CD4-positive, alpha-beta T cell treated with Interleukin-17A for 1 hour (primary cell): Measurements from ENCODE around the gene PRKAR1B.
"Not testable (repeated sequence)": the region's sequence is repeated elsewhere in the genome, so short reads cannot be mapped to it uniquely, and the experiment has no call there.

ENCODE experiments used
- DNase-seq: peaks from one replicate; pipeline ENCODE4 v3.0.0-alpha.2; 2020

Gene PRKAR1B

DNA sequence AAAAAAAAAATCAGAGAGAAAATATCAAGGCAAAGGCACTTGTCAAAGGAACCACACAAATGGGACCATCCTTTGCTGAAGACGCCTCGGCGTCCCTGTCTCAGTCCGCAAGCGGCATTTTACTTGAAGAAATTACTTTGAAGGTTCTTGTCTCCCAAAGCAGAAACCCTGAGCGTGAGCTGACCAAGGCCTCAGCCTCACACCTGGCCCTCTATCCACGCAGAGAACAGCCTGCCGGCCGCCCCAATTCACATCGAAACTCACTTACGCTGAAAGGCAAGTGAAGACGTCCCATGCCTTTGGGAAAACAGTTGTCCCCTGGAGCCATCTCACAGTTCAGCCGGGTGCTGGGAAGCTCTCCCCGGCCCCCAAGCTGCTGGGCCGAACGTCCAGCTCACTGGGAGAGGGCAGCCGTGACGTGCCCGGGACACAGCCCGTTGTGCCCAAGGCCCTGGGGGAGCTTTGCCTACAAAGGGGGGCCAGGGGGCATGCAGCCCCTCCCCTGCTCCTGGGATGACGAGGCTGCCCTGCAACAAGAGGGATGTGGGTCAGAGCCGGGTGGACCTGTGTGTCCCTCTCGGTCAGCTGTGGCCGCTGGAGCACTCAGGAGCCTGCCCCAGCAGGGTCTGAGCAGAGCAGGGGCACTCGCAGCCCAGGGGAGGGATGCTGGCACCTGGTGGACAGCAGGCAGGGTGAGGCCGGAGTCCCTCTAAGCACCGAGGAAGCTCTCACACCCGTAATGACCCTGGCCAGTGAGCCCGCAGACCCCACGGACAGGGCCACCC, 157.8 kb downstream of the PRKAR1B start:
- DNase-seq: no peak

DNA sequence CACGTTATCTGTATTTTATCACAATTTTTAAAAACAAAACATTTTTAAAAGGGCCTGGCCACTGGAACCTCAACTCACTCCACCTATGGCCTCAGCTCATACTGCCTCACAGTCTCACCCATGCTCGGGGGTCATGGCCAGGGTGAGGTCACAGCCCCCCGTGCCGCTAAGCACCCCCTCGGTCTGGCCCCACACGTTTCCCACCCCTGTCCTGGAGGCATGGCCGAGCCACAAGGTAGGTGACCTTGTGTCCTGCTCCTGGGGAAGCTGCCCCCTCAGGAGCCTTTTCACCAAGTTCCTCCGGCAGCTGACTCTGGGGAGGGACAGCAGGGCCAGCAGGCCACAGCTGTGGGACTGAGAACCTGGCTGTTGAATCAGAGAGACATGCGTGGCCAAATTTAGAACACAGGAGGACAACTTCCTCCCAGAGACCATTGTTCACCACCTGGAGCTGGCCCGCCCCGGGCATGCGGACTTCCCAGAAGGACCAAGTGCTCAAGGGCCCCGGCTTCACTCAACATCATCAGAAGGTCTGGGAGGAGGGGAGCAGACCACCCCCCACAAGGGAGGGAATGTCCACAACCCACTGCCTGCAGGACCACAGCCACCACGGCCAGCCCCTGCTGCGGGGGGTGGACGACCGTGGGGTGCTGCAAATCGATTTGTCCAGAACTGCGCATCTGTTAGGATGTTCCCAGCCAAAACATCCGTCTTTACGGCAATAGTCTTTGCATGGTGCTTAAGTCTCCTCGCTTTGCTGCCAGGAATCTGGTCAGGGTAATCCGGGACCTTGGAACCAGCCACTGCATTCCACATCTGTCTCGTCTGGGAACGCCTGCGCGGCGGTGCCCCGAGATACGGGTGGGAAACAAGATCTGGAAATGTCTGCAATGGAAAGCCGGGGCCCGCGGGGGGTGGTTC, 158.8 kb downstream of the PRKAR1B start:
- DNase-seq: no peak

DNA sequence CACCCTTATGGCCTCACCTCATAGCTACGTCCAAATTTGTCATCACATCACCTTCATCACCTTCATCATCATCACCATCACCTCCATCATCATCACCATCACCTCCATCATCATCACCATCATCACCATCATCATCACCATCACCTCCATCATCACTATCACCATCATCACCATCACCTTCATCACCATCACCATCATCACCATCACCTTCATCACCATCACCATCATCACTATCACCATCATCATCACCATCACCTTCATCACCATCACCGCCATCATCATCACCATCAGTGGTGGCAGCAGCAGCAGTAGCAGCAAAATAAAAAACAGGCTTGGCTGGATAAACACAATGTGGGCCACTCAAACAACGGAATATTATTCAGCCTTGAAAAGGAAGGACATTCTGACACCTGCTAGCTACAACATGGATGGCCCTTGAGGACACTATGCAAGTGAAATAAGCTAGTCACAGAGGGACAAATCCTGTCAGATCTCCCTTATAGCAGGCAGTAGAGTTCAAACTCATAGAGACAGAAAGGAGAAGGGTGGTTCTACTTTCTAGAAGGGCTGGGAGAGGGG, 159.7 kb downstream of the PRKAR1B start:
- DNase-seq: no peak

- no peak for DNase-seq
Observed at GRCh38 chr7:566100-566499, 161.0 kb downstream of the PRKAR1B start.

DNA sequence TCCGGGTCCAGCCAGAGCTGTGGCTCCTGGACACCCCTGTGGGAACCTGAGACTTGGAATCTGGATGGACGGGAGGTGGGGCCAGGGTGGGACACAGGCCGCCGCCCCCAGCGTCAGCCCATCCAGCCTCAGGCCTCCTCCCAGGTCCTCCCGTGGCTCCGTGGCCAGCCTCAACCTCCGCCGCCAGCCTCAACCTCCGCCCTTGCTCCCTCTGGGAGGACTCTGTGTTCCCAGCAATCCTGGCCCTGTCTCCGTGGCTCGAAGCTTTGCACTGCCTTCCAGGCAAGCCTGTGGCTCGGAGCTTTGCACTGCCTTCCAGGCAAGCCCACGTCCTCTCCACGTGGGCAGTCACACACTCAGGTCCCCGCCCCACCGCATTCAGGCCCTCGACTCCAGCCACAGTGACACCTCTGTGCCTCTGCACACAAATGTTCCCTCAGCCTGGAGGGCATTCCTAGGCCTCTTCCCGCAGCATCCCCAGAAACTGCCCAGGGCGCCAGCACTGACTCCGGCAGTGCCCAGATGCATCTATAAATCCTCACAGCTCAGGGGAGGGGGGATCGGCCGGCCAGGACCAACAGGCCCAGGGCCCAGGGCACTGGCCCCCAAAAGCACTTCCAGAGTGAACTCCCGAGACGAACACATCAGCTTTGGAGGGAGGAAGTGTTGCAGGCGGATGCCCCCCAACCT, 162.8 kb downstream of the PRKAR1B start:
- DNase-seq: no peak

DNA sequence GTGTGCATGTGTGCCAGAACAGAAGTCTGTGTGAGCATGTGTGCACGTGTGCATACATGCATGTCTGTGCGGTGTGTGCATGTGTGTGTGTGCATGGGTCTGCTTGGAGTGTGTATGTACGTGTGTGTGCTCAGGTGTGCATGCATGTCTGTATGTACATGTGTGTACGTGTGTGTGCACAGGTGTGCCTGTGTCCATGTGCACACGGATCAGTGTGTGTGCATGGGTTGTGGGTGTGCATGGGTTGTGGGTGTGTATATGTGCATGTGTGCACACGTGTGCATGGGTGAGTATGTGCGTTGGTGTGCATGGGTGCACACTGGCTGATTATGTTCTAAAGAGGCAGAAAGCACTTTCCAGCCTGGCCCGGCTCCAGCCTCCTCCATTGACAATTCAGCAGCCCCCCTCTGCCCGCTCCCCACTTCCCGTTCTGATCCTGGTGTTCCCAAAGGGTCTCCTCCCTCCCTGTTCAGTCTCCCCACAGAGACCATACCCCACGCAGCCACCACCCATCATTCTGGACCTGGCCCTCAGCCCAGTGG, 163.4 kb downstream of the PRKAR1B start:
- no peak for DNase-seq

DNA sequence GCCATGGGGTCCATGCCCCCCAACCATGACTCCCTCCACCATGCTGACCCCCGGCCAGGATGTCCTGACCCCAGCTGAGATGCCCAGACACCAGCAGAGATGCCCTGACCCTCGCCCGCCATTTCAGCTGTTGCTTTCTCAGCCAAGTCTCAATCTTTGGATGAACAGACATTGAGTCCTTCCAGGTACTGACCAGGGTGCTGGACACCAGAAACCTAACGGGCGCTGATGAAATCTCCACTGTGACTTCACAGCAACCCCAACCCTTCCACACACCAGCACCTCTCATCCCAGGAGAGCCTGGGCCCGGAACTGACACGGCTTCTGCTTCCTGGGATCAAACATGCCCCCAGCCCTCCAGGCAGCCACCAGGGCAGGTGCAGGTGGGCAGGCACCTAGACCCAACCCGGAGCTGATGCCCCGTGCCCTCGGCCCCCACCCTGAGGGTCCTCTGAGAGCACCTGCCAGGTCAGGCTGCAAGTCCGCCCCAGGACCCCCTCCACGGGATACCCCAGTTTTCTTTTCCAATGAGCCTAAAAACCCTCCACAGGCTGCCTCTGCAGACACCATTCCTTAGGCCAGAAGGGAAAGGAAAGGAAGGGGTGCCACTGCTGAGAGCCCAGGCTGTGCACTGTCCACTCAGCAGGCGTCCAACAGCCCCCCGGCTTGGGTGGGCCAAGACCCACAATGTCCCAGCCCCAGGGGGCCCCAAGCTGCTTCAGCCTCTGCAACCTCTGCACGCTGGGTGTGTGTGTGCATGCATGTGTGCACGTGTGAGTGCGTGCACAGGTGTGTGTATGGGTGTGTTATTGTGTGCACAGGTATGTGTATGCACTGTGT, 164.1 kb downstream of the PRKAR1B start:
- DNase-seq: no peak

- DNase-seq: no peak
Observed at GRCh38 chr7:562374-562675, 164.8 kb downstream of the PRKAR1B start.

GRCh38 chr7:561631-562373, 165.3 kb downstream of the PRKAR1B start:
- no peak for DNase-seq

DNA sequence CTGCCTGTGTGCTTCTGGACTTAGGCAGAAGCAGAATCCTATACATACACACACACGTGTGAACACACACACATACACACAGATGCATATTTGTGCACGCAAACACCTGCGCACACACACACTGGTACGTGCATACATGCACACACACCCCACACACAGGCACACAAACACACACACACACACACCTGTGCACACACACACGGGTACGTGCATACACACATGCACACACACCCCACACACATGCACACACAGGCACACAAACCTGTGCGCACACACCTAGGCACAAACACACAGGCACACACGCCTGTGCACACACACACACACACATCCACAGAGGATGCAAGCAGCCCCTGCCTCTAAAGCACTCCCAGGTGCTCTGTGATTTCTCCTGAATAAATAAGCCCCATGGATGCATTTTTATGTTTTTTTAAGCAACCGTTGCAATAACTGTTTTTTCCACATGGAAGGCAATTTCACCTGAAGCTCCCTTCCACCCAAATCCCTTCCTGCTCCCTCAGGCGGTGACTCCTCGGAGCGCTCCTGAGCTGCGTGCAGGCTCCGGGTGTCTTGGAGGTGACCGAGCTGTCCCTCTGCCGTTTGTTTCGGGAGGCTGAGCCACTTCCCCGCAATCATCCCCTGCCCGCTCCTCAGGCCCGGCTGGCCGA, 166.0 kb downstream of the PRKAR1B start:
- DNase-seq: no peak

- no peak for DNase-seq
Observed at GRCh38 chr7:559396-559705, 167.7 kb downstream of the PRKAR1B start.

- no peak for DNase-seq
Observed at GRCh38 chr7:557558-557881, 169.6 kb downstream of the PRKAR1B start.

GRCh38 chr7:556837-557557, 170.1 kb downstream of the PRKAR1B start:
- DNase-seq: no peak

- DNase-seq: no peak
Observed at GRCh38 chr7:556291-556826, 170.7 kb downstream of the PRKAR1B start.

- DNase-seq: no peak
Observed at GRCh38 chr7:555551-556160, 171.4 kb downstream of the PRKAR1B start.

DNA sequence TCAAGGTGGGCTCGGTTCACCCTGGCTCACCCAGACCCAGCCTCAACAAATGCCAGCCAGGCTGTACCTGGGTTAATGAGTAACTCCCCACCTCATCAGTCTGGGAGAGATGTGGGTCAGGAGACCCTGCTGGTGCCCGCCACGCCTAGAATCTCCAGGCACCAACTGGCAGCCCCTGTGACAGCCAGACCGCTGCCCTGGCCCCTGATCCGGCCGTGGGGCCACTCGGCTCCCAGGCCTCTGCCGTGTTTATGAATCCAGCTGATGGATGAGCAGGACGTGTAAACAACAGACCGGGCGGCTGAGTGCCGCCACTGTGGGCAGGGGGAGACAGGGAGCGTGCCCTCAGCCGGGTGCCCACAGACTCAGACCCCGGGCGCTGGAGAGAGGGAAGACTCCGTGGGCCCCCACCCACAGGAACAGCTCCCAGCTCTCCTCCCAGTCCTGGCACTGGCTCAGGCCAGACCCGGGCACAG, 173.4 kb downstream of the PRKAR1B start:
- DNase-seq: no peak

DNA sequence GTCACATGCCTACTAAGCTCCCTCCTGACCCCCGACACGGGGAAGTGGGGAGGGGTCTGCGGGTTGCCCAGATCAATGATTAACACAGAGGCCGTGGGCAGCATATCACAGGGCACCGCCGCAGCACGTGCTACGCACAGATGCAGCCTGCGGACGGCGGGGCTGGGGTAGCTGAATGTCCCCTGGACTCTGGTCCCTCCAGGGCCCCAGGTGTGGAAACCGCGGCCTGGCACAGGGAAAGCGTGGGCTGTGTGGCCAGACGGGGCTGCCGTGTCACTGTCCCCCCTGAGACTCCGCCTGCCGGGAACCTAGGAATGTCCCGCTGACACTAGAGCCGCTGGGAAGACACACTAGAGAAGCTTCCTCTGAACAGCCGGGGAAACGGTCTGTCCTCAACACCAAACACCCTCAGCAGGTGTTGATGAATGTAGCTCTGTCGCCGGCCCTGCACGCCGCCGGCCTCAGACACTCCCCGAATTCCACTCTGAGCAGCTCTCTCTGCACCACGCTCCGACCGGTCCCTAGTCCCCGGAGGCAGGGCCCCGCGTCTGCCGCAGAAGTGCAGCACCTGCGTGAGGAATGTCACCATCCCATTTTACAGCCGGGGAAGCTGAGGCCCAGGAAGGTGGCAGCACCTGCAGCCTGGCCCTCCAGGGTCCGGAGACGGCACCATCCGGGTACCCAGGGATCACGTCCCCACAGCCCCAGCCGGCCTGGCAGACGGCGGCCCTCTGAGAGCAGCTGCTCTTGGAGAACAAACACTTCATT, 174.0 kb downstream of the PRKAR1B start:
- DNase-seq: no peak

DNA sequence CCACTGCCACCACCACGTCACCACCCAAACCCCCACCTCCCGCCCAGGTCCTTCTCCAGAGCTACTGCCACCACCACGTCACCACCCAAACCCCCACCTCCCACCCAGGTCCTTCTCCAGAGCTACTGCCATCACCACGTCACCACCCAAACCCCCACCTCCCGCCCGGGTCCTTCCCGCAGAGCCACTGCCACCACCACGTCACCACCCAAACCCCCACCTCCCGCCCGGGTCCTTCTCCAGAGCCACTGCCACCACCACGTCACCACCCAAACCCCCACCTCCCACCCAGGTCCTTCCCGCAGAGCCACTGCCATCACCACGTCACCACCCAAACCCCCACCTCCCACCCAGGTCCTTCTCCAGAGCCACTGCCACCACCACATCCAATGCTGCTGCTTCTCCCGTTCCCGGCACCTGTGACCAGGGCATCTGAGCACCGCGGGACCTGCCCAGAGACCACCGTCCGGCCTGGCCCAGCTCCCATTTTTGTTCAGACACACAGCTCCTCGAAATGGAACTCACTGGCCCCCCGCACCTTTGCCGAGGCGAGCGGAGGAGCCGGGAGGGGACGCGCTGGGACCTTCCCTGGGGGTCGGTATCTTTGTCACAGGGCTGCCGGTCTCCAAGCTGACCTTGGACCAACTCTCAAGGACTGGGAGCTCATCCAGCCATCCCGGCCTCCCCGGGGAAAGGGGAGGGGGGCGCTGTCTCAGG, 174.8 kb downstream of the PRKAR1B start:
- not testable (repeated sequence) for DNase-seq
